Left forelimb (tissue), 1 donor: ENCODE measurements around the gene EML4.
"Not testable (repeated sequence)": the region's sequence is repeated elsewhere in the genome, so short reads cannot be mapped to it uniquely, and the experiment has no call there.

Experiments
- DNase-seq: peaks from one replicate; pipeline ENCODE4 v3.0.0-alpha.2; 2018; ENCODE audit warnings: low spot score

EML4 gene

GRCh38 chr2:42353792-42354429 lies 184.8 kb downstream of the EML4 start:
- no peak for DNase-seq

- no peak for DNase-seq
Observed at GRCh38 chr2:42359304-42359964, 190.3 kb downstream of the EML4 start.

DNA sequence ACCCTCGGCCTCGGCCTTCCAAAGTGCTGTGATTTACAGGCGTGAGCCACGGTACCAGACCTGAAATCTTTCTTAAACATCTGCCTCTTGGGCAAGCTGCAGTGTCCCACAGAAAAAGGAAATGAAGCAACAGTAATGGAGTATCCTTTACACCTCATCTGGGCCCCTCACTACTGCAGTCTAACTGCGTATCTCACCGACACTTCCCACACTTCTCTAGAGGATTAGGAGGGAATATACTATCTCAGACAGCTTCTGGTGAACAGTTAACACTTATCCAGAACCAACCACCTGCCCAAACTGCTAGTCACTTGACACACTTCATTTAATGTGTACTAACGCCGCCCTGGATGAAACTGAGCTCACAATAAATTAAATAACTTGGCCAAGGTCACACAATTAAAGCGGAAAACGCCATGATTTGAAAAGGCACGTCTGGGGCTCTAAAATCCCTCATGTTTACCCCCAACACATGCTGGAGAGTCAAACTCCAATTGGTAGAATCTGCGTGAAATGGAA lies 190.9 kb downstream of the EML4 start:
- DNase-seq, result no peak

- DNase-seq, result no peak
Observed at GRCh38 chr2:42360493-42360889, 191.3 kb downstream of the EML4 start.

GRCh38 chr2:42360890-42361727 lies 192.0 kb downstream of the EML4 start, which contains the start of gene COX7A2L:
TSS of gene COX7A2L (minus strand) at chr2:42361217. CDS start at chr2:42361161, 56 bp downstream.
- peak; percentile 99 for DNase-seq

DNA sequence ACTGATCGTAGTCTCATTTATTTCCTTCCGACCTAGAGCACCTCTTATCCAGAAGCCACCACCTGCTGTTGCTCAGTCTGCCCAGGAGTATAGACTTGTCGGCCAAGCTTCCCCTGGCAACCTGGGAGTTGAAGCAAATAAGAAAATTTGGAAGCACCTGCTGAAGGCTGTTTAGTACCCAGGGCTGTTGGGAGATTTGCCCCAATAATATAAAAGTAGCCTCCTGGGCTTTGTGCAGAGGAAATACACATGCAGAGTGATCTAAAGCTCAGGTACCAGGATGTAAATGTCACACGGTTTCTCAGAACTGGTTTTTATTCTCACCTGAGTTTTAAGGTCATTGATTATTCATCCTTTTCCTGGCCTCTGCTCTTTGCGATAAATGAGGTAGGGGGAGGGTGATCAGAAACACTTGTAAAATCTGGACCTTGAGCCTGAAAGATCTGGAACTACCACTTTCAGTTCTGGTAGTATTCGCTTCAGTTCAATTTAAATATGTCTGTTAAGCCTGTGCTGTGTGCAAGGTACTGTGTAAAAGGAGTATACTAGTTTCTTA lies 192.7 kb downstream of the EML4 start:
- no peak for DNase-seq

GRCh38 chr2:42363413-42363812 lies 194.3 kb downstream of the EML4 start:
- DNase-seq, result no peak

DNA sequence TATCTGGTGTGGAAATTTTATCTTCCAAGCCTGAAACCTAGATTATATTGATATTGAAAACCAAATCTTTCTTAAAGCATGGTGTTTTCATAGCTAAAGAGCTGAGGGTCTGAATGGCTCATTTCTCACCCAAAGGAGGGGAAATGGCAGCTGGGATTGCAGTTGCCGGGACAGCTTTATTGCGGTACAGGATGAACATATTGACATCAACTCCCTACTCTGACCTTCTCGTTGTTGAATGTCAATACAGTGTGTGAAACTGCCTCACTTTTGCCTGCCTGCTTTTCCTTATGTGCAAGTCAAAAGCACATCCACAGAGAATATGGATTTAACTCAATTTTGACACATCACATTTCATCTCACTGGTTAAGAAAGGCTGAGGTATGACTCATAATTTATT lies 195.5 kb downstream of the EML4 start:
- DNase-seq, result no peak

- no peak for DNase-seq
Observed at GRCh38 chr2:42366411-42366810, 197.3 kb downstream of the EML4 start.

- DNase-seq, result no peak
Observed at GRCh38 chr2:42367835-42368234, 198.7 kb downstream of the EML4 start.

DNA sequence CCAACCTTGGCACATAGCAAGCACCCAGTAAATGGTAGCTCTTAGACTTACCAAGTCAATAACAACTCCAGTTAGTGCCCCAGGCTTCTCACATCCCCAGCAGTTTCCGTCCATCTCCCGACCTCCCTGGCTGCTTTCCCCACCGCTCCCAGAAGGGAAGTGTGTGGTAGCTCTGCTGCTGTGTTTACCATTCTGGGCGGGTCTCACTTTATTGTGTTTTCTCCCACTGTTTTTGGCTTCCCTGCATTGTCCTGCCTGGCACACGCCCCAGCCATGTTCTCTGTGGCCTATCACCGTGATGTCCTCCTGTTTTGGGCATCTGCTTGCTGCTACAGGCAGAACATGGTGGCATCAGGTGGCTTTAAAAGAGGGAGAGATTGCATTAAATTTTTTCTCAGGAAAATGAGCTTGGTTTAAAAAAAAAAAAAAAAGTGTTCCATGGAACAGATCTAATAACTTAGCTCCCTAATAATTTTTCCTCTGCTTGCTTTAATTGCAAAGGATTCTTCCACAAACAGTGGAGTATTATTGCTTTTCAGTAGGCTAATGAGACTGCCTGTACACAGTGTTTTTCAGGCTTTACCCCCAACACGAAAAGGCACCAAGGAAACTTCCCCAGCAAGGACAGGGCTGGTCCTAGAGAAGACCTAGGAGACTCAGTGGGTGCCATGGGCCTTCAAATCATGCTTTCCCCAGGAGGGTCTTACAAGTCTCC lies 199.8 kb downstream of the EML4 start:
- DNase-seq, result no peak

GRCh38 chr2:42369532-42370229 lies 200.5 kb downstream of the EML4 start:
- no peak for DNase-seq

- no peak for DNase-seq
Observed at GRCh38 chr2:42371611-42372473, 202.7 kb downstream of the EML4 start.

GRCh38 chr2:42372474-42373200 lies 203.5 kb downstream of the EML4 start:
- no peak for DNase-seq

DNA sequence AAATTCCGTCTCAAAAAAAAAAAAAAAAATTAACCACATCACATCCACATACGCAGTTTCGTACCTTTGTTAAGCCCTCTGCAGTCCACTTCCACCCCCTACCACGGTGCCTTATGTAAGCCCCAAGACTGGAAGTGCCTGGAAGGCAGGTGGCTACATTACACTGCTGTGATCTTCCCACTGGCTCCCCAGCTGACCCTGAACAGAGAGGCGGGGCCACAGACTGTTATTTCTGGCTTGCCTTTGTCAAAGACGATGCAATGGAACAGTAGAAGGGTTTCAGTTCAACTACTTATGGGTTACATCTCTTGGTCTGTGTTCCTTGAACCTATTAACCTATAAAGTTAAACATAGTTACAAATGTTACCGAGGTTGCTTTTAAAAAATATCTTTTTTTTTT lies 207.6 kb downstream of the EML4 start:
- no peak for DNase-seq

- no peak for DNase-seq
Observed at GRCh38 chr2:42378415-42378814, 209.3 kb downstream of the EML4 start.

GRCh38 chr2:42380026-42380425 lies 210.9 kb downstream of the EML4 start:
- not testable (repeated sequence) for DNase-seq

GRCh38 chr2:42382144-42382543 lies 213.0 kb downstream of the EML4 start:
- DNase-seq, result no peak
